GM18507 (cell line): ENCODE data around the gene ARL2.

Experiments used
- DNase-seq: peaks from one replicate; pipeline ENCODE4 v3.0.0; 2011; ENCODE audit warnings: low read depth; ENCODE audit not compliant: insufficient read length; ENCODE audit errors: extremely low spot score
- FAIRE-seq: peaks from 2 replicates; lab custom pipeline; 2011; peaks lifted over from hg19 to GRCh38; lab: Jason Lieb, UNC

The ARL2 gene

GRCh38 chr11:65066805-65067291 is 52.9 kb downstream of the ARL2 start:
- DNase-seq: no peak

GRCh38 chr11:65067446-65067845 is 53.5 kb downstream of the ARL2 start:
- DNase-seq (no peak), FAIRE-seq (no peak)

More at GRCh38 chr11:65066805-65067291, 52.9 kb downstream of the ARL2 start:
- no peak for FAIRE-seq

- DNase-seq (no peak), FAIRE-seq (no peak)
Measured at GRCh38 chr11:65069217-65069616, 55.3 kb downstream of the ARL2 start.
